ENCODE measurements around the gene PARP14.

Gene PARP14

DNA sequence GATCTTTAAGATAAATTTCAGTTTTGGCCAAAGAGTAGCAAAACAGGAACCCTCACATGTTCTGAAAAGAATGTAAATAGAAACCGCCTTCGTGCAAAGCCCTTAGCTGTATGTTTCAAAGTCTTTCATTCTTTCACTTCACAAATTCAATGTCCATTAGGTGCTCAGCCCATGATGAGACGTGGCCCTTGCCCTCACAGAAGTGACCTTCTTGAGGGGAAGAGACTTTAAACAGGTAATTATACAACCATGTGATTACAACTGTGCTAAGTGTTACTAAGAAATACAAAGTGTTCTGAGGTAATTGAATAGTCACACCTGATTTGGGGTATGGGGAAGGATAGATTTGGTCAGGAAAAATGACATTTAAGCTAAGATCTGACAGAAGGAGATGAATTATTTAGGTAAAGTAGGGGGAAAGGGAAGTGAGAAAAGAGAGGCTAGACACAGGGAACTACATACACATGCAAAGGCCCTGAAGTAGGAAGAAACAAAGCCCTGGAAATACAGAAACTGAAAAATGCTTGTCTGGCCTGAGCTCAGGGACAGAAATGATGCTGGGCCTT is 93.4 kb downstream of the PARP14 start:
- Histone ChIP-seq H3K9me3 (no peaks in the 10 kb centered on the region), H3K4me3 (ENCODE audit: low read depth in 1 of 2, low read length in 1 of 2) (no peak overlapping the region), H3K27me3 (no peaks in the 10 kb centered on the region), H3K27ac (peak overlapping the region; percentile 81), H3K36me3 (peaks cover 8% of the 10 kb centered on the region), H3K4me1 (ENCODE audit: control insufficient read depth in 1 of 2, insufficient read depth in 1 of 2, low read depth in 1 of 2, low read length in 1 of 2) (peaks cover 38 to 44% of the 10 kb centered on the region in 2 experiments)
- TF ChIP-seq, protein P1, sequence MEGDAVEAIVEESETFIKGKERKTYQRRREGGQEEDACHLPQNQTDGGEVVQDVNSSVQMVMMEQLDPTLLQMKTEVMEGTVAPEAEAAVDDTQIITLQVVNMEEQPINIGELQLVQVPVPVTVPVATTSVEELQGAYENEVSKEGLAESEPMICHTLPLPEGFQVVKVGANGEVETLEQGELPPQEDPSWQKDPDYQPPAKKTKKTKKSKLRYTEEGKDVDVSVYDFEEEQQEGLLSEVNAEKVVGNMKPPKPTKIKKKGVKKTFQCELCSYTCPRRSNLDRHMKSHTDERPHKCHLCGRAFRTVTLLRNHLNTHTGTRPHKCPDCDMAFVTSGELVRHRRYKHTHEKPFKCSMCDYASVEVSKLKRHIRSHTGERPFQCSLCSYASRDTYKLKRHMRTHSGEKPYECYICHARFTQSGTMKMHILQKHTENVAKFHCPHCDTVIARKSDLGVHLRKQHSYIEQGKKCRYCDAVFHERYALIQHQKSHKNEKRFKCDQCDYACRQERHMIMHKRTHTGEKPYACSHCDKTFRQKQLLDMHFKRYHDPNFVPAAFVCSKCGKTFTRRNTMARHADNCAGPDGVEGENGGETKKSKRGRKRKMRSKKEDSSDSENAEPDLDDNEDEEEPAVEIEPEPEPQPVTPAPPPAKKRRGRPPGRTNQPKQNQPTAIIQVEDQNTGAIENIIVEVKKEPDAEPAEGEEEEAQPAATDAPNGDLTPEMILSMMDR (IDR thresholded peaks at IDR 0.05) = no peak

DNA sequence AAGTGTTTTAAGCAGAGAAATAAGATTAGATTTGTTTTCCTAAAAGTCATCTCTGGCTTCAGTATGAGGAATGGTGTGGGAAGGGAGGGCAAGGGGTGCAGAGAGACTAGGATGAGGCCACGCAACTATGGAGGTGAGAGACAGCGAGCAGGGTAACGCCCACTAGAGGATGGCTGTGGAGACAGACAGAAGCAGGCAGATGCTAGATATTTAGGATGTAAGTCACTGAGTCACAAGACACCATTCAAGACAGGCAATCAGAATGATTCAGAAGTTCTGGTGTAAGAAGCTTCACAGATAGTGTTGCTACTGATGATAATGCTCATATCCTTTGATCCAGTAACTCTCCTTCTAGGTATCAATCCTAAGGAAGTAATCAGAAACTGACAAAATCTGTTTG is 93.9 kb downstream of the PARP14 start:
- Histone ChIP-seq H3K36me3 (peaks cover 8% of the 10 kb centered on the region), H3K4me3 (ENCODE audit: low read depth in 1 of 2, low read length in 1 of 2) (no peak overlapping the region), H3K4me1 (ENCODE audit: control insufficient read depth in 1 of 2, insufficient read depth in 1 of 2, low read depth in 1 of 2, low read length in 1 of 2) (peaks cover 33 to 38% of the 10 kb centered on the region in 2 experiments), H3K27me3 (no peaks in the 10 kb centered on the region), H3K27ac (peak overlapping the region; percentile 81), H3K9me3 (no peaks in the 10 kb centered on the region)
- TF ChIP-seq, protein P1 (IDR thresholded peaks at IDR 0.05) = no peak

DNA sequence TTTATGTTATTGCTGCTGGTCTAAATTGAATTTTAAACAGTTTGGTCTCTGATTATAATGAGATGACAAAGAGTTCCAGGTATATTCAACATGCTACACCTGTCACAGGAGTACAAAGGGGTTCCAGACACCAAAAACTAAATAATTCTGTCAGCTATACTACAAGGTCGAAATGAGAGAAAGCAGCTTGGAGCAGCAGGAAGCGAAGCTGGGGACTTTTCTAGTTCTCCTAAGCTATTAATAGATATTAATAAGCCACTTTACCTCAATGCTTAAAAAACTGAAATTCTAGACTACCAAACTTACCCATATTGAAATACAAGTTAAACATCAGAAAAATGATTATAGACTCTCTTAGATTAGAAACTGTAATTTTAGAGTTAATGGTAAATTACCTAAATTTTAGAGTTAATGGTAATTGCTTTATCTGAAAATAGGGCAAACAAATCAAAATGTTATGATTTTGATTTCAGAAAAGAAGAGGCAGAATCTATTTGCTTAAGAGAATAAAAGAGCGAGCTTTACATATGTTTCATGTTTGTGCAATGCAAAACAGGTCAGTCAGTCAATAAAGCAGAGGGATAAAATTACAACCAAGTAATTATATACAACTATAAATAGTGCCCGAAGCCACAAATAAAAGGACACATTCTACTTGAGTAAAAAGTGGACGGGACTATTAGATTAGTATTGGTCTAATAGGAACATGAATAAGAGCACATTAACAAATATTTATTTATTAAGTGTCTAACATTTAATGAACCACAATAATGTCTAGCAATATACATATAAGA is 96.2 kb downstream of the PARP14 start:
- Histone ChIP-seq H3K27ac (no peak overlapping the region), H3K4me1 (ENCODE audit: control insufficient read depth in 1 of 2, insufficient read depth in 1 of 2, low read depth in 1 of 2, low read length in 1 of 2) (peaks cover 12 to 16% of the 10 kb centered on the region in 2 experiments), H3K36me3 (peaks cover 8% of the 10 kb centered on the region), H3K27me3 (no peaks in the 10 kb centered on the region), H3K4me3 (ENCODE audit: low read depth in 1 of 2, low read length in 1 of 2) (no peak overlapping the region), H3K9me3 (no peaks in the 10 kb centered on the region)
- TF ChIP-seq, protein P1 (IDR thresholded peaks at IDR 0.05) = no peak

DNA sequence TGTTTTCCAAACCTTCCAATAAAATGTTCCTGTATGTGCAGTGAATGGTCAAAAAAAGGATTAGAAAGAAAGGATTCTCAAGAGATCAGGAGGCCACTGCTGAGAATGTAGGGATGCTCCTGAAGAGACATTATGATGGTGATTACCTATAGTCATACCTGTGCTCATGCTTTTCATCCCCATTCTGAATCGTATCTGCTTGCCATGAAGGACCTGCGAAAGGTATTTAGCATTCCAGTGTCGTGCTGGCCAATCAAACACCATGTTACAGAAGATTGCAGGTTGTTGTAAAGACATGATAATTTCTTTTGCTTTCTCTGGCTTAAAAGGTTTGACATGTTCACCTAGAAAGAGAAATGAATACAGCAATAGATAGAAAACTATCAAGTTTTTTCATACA is 96.9 kb downstream of the PARP14 start:
- Histone ChIP-seq H3K4me3 (ENCODE audit: low read depth in 1 of 2, low read length in 1 of 2) (no peak overlapping the region), H3K27ac (no peak overlapping the region), H3K36me3 (peaks cover 8% of the 10 kb centered on the region), H3K27me3 (no peaks in the 10 kb centered on the region), H3K9me3 (no peaks in the 10 kb centered on the region), H3K4me1 (ENCODE audit: control insufficient read depth in 1 of 2, insufficient read depth in 1 of 2, low read depth in 1 of 2, low read length in 1 of 2) (peaks cover 12 to 16% of the 10 kb centered on the region in 2 experiments)
- TF ChIP-seq, protein P1 (IDR thresholded peaks at IDR 0.05) = no peak
